Common myeloid progenitor, CD34-positive (primary cell): ENCODE data around the gene HACD1.
A peak's percentile ranks its signal among the peaks of the same experiment; 100 is the strongest.

Experiments used
- CTCF ChIA-PET: fragments of 350-600 bp; sonication (Branson Sonifier 250); formaldehyde crosslinking; loops from one replicate; lab custom pipeline; 2021; ENCODE audit warnings: antibody characterized with exemption; lab: Charles Lee
- POLR2A ChIA-PET: fragments of 350-600 bp; sonication (Branson Sonifier 250); formaldehyde crosslinking; loops from one replicate; lab custom pipeline; 2021; ENCODE audit warnings: antibody characterized with exemption; lab: Charles Lee
- DNase-seq, 3 donors: peaks; one replicate each; pipeline versions ENCODE4 v3.0.0 to v3.0.0-alpha.2; 2013
- H3K27ac ChIP-seq, 2 experiments: 1 replicate in 1 of 2; 2 replicates in 1 of 2; pipeline ENCODE4 v1.7.0; 2013; ENCODE audit warnings: inconsistent platforms in 2 of 2, low read length in 2 of 2, mild to moderate bottlenecking in 2 of 2, low read depth in 1 of 2, moderate library complexity in 1 of 2; ENCODE audit not compliant: severe bottlenecking in 2 of 2, insufficient read depth in 1 of 2, poor library complexity in 1 of 2
- H3K27me3 ChIP-seq, 5 experiments: replicated peaks in 2 of 5; 1 replicate in 3 of 5; 2 replicates in 2 of 5; pipeline versions ENCODE4 v1.6.1 to v1.7.0; 2013; ENCODE audit warnings: low read length in 4 of 5, mild to moderate bottlenecking in 2 of 5, moderate library complexity in 2 of 5, inconsistent platforms in 1 of 5; ENCODE audit not compliant: insufficient read depth in 5 of 5, control insufficient read depth in 4 of 5
- H3K36me3 ChIP-seq, 4 experiments: 1 replicate in 2 of 4; 2 replicates in 2 of 4; pipeline versions ENCODE4 v1.6.1 to v1.7.0; 2013; ENCODE audit warnings: low read length in 3 of 4, control low read depth in 1 of 4, mild to moderate bottlenecking in 1 of 4; ENCODE audit not compliant: control insufficient read depth in 4 of 4, insufficient read depth in 4 of 4
- H3K4me1 ChIP-seq, 4 experiments: 1 replicate in 3 of 4; 2 replicates in 1 of 4; pipeline versions ENCODE4 v1.6.1 to v1.7.1; 2013; ENCODE audit warnings: low read length in 3 of 4, mild to moderate bottlenecking in 3 of 4, control low read depth in 1 of 4, inconsistent platforms in 1 of 4, moderate library complexity in 1 of 4; ENCODE audit not compliant: control insufficient read depth in 4 of 4, insufficient read depth in 4 of 4; ENCODE audit errors: control extremely low read depth in 1 of 4
- H3K4me3 ChIP-seq, 7 experiments: 1 replicate in 4 of 7; 2 replicates in 3 of 7; pipeline versions ENCODE4 v1.5.1 to v1.7.0; 2013; ENCODE audit warnings: mild to moderate bottlenecking in 7 of 7, low read length in 6 of 7, moderate library complexity in 6 of 7, inconsistent platforms in 2 of 7, low read depth in 2 of 7, control low read depth in 1 of 7; ENCODE audit not compliant: insufficient read depth in 4 of 7, control insufficient read depth in 1 of 7; ENCODE audit errors: extremely low read depth in 1 of 7
- H3K9me3 ChIP-seq, 5 experiments: 1 replicate in 4 of 5; 2 replicates in 1 of 5; pipeline versions ENCODE4 v1.6.1 to v1.7.1; 2013; ENCODE audit warnings: low read length in 4 of 5, mild to moderate bottlenecking in 2 of 5, inconsistent platforms in 1 of 5, low read depth in 1 of 5, moderate library complexity in 1 of 5; ENCODE audit not compliant: control insufficient read depth in 4 of 5, insufficient read depth in 2 of 5; ENCODE audit errors: control extremely low read depth in 1 of 5
- WGBS: methylation state at CpG from one replicate; pipeline ENCODE4 v1.1.5; 2013; ENCODE audit not compliant: insufficient coverage; 5-methylcytosine and 5-hydroxymethylcytosine counted together

Gene HACD1

DNA sequence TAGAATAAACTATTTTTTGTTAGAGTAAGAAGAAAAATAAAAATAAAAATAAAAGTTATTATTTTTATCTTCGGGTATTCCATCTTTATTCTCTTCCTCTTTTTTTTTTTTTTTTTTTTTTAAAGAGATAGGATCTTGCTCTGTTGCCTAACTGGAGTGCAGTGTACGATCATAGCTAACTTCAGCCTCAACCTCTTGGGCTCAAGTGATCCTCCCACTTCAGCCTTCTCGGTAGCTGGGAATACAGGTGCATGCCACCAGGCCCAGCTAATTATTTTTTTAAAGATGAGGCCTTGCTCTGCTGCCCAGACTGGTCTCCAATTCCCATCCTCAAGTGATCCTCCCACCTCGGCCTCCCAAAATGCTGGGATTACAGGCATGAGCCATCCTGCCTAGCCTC is 42.2 kb upstream of the HACD1 start:
- Histone ChIP-seq H3K36me3 (peaks cover 10 to 24% (median 16%) of the 10 kb centered on the region in 4 experiments), H3K4me1 (peaks cover 5 to 38% (median 14%) of the 10 kb centered on the region in 4 experiments), H3K9me3 (peaks cover 0 to 31% (median 4%) of the 10 kb centered on the region in 5 experiments), H3K27ac (no peak overlapping the region), H3K27me3 (no peaks in the 10 kb centered on the region), H3K4me3 (no peak overlapping the region)
- ChIA-PET POLR2A (no interaction called here), CTCF (interaction anchor here (0.7 to 1.1 kb wide), 2 partner anchors 11 to 14 kb away, joined by 3 read pairs; no protein-coding TSS in a partner anchor)
- DNase-seq: peak in 2 of 3 donors; percentile 42 to 56
- WGBS: 100% methylated on average over 2 of the region's 4 CpGs

DNA sequence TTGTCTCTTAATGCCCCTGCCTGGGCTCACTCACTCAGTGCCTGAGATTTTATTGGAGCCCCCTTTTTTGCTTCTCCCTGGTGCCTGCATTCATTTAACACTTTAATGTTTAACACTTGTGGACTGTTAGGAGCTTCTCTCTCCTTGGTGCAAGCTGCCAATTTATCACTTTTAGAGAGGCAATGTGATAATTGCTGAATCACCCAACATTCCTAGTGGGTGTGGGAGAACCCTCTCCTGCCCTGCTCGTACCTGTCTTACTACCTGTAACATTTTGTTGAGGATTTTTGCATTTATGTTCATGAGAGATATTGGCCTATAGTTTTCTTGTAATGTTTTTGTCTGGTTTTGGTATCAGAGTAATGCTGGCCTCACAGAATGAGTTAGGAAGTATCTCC is 39.9 kb upstream of the HACD1 start:
- no peak for DNase-seq
- Histone ChIP-seq H3K36me3 (peaks cover 15 to 37% (median 29%) of the 10 kb centered on the region in 4 experiments), H3K27ac (no peak overlapping the region), H3K4me1 (peaks cover 0 to 21% (median 7%) of the 10 kb centered on the region in 4 experiments), H3K9me3 (peaks cover 3 to 46% (median 16%) of the 10 kb centered on the region in 5 experiments), H3K27me3 (no peaks in the 10 kb centered on the region), H3K4me3 (no peak overlapping the region)
- CTCF ChIA-PET: no interaction called here
- POLR2A ChIA-PET: no interaction called here
- WGBS: no CpG with 5 or more reads among the region's 1 CpG

DNA sequence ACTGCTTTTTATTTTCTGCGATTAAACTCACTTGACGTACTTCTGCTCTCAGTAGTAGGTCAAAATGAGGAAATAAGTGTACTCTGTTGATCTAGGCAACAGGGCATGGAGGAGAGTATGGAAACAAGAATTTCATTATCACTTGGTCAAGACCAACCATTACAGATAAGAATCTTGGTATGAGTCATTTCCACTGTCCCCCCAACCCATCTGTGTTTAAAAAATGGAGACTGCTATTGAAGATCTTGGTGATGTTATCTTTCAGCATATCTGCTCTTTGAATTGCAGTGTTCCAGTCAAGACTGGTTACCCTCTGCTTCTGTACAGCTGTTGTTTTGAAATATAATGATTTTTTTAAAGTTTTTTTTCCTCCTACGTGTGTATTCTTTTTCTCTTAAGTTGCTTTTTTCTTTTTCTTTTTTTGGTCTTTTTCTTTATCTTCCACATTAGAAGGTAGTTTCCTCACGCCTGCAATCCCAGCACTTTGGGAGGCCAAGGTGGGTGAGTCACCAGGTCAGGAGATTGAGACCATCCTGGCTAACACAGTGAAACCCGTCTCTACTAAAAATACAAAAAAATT is 38.5 kb upstream of the HACD1 start:
- Histone ChIP-seq H3K36me3 (peaks cover 10 to 45% (median 21%) of the 10 kb centered on the region in 4 experiments), H3K27ac (peak overlapping the region in 1 of 2 experiments; percentile 51), H3K9me3 (peaks cover 3 to 46% (median 16%) of the 10 kb centered on the region in 5 experiments), H3K4me3 (no peak overlapping the region), H3K27me3 (no peaks in the 10 kb centered on the region), H3K4me1 (peaks cover 0 to 8% (median 3%) of the 10 kb centered on the region in 4 experiments)
- CTCF ChIA-PET: interaction anchor here (1.6 kb wide), 1 partner anchor 38 kb away, joined by 3 read pairs; no protein-coding TSS in a partner anchor
- POLR2A ChIA-PET: interaction anchor here (1.4 kb wide), 1 partner anchor 11 kb away, joined by 3 read pairs; the partner anchor contains the start of gene STAM
- 100% methylated on average over 1 of the region's 5 CpGs for WGBS
- DNase-seq: peak in 2 of 3 donors; percentile 68 to 81

DNA sequence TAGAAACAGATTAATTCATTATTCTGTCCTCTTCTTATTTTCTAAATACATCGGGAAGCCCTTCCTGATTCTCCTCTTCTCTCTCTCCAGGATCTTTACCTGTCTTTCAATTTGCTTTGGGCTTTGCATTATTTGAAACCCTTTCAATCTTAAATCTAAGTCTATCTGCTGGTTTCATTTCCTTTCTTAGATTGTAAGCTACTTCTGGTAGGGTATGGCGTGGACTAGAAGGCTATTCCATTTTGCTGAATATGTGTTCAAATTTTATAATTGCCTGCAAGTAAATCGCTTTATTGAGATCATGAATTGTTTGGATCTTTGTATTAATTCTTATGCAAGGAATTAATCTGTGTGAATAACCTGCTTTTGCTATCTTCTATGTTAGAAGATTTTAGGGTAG is 37.8 kb upstream of the HACD1 start:
- POLR2A ChIA-PET: interaction anchor here (1.4 kb wide), 1 partner anchor 11 kb away, joined by 3 read pairs; the partner anchor contains the start of gene STAM
- Histone ChIP-seq H3K27ac (peak overlapping the region in 1 of 2 experiments; percentile 29), H3K4me1 (peaks cover 0 to 5% (median 3%) of the 10 kb centered on the region in 4 experiments), H3K27me3 (no peaks in the 10 kb centered on the region), H3K4me3 (no peak overlapping the region), H3K9me3 (peaks cover 3 to 46% (median 16%) of the 10 kb centered on the region in 5 experiments), H3K36me3 (peaks cover 10 to 42% (median 17%) of the 10 kb centered on the region in 4 experiments)
- 100% methylated on average over 1 of the region's 3 CpGs for WGBS
- CTCF ChIA-PET: interaction anchor here (1.6 kb wide), 1 partner anchor 37 kb away, joined by 3 read pairs; no protein-coding TSS in a partner anchor
- no peak for DNase-seq

DNA sequence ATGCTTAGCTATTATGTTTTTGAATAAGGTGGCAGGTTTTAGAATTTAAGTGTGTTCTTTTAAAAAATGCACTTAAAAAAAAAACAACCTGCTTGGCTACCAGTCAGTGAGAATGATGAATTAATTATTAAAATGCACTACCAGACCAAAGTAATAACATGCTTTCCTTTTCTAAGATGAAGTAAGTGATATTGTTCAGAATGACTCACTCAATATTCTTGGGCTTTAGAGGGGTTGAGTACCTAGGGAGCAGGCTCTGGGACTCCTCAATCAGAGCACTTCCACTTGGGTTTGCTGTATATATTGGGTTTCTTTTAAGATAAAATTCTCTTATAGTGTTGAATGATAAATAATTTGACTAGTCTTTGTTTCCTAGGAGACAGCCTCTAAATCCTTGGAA is 35.4 kb upstream of the HACD1 start:
- ChIA-PET CTCF (interaction anchor here (1.0 kb wide), 1 partner anchor 14 kb away, joined by 4 read pairs; no protein-coding TSS in a partner anchor), POLR2A (no interaction called here)
- Histone ChIP-seq H3K36me3 (peaks cover 10 to 46% (median 20%) of the 10 kb centered on the region in 4 experiments), H3K4me3 (no peak overlapping the region), H3K9me3 (peaks cover 3 to 37% (median 14%) of the 10 kb centered on the region in 5 experiments), H3K27ac (no peak overlapping the region), H3K27me3 (no peaks in the 10 kb centered on the region), H3K4me1 (peaks cover 12 to 17% (median 15%) of the 10 kb centered on the region in 4 experiments)
- no peak for DNase-seq

GRCh38 chr10:17651896-17652295 is 34.7 kb upstream of the HACD1 start:
- Histone ChIP-seq H3K27ac (no peak overlapping the region), H3K9me3 (peaks cover 3 to 31% (median 12%) of the 10 kb centered on the region in 5 experiments), H3K4me3 (peak overlapping the region in 1 of 7 experiments; percentile 19), H3K27me3 (no peaks in the 10 kb centered on the region), H3K4me1 (peaks cover 17 to 23% (median 20%) of the 10 kb centered on the region in 4 experiments), H3K36me3 (peaks cover 10 to 43% (median 20%) of the 10 kb centered on the region in 4 experiments)
- ChIA-PET POLR2A (no interaction called here), CTCF (interaction anchor here (1.0 to 1.2 kb wide), 2 partner anchors 10 to 16 kb away, joined by 3 read pairs; no protein-coding TSS in a partner anchor)
- no peak for DNase-seq

DNA sequence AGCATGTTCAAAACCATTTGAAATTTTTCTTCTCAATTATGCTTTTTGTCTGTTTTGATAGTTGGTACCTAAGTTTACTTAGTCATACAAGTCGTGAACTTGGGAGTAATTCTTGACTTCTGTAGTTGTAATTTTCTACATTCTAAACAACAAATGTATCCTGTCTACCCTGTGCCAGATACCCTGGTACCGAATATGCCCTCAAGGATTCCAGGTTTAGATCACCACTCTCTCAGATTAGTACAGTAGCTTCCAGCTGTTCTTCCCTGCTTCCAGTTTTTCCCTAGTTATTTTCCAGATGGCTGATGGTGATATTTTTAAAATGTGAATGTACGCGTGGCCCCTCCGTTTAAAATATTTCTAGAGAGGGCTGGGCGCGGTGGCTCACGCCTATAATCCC is 33.2 kb upstream of the HACD1 start:
- peaks cover 3 to 23% (median 9%) of the 10 kb centered on the region in 5 experiments for H3K9me3 ChIP-seq
- ChIA-PET POLR2A (no interaction called here), CTCF (no interaction called here)
- H3K4me3 ChIP-seq: no peak overlapping the region
- H3K27me3 ChIP-seq: no peaks in the 10 kb centered on the region
- H3K36me3 ChIP-seq: peaks cover 8 to 35% (median 20%) of the 10 kb centered on the region in 4 experiments
- DNase-seq: no peak
- peaks cover 29 to 38% (median 34%) of the 10 kb centered on the region in 4 experiments for H3K4me1 ChIP-seq
- whole genome bisulfite sequencing: 100% methylated on average over 2 of the region's 8 CpGs
- no peak overlapping the region for H3K27ac ChIP-seq
